ELR (cell line): ENCODE results near the gene WASL.
A peak's percentile ranks its signal among the peaks of the same experiment; 100 is the strongest.
"Not testable (repeated sequence)": the region's sequence is repeated elsewhere in the genome, so short reads cannot be mapped to it uniquely, and the experiment has no call there.

Experiments used
- DNase-seq: peaks from one replicate; pipeline ENCODE4 v3.0.0-alpha.2; 2015; ENCODE audit warnings: low read depth

Gene WASL

DNA sequence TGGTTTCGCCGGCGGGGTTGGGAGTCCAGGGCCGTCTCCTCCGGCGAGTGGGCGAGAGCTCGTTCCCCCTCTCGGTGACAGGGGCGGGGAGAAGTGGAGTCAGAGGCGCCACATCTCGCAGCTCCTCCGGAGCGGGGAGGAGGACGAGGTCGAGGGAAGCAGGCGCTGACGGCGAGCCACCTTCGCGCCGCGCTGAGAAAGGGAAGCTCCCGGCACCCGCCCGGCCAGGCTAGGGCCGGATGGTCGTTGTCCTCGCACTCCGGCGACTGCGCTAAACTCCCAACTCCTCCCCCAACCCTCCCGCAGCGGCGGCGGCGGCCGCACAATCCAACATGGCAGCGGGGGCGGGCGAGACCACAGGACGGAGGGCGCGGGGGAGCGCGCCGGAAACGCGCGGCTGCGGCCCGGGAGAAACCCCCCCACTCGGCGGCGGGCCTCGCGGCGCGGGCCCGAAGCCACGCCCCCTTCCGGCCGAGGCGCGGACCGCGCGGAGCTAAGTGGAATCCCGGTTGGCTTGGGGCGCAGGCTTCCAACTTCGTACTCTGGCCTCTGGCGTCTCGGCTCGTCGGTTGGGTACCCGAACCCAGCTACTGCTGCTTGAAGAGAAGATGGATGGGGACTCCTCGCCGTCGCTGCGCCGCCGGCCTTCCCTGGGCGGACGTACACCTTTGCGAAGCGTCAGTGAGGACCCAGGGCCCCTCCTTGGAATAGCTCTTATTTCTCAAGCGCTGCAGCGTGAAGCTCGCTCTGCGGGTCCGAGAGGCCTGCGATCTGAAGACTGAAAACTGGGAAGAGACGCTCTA, at the start of gene WASL:
TSS of gene WASL (minus strand) at position 270 of the 803 bp plus-strand sequence. CDS start at position 1, 269 bp downstream.
- DNase-seq, result peak; percentile 88

- DNase-seq, result peak; percentile 72
These were observed 49.1 kb upstream of the WASL start for GRCh38 chr7:123797673-123798531.

DNA sequence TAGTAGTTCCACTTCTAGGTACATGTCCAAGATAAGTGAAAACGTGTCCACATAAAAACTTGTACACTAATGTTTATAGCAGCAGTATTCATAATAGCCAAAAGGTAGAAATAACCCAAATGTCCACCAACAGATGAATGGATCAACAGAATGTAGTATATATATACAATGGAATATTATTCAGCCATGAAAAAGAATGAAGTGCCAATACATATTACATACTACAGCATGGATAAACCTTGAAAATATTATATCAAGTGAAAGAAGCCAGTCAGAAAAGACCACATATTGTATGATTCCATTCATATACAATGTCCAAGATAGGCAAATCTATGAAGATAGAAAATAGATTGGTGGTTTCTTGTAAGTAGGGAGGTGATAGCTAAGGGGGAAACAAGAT, 47.8 kb upstream of the WASL start:
- DNase-seq, result no peak

DNA sequence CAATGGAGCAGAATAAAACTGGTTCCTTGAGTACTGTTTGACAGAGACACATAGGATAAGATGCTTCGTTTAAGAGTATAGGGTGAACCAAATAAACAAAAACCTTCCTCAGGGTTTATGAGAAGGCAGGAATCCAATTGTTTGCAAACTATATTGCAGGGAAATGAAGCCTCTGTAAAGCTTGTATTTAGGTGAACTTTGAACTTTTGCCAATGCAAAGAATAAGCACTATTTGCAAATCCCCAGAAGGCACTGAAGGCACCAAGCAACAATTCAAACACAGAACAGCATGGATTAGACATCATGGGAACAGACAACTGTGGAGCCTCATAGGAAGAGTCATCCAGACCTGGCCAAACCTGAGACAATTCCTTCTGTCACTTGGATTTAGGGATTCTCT, 47.1 kb upstream of the WASL start:
- no peak for DNase-seq

DNA sequence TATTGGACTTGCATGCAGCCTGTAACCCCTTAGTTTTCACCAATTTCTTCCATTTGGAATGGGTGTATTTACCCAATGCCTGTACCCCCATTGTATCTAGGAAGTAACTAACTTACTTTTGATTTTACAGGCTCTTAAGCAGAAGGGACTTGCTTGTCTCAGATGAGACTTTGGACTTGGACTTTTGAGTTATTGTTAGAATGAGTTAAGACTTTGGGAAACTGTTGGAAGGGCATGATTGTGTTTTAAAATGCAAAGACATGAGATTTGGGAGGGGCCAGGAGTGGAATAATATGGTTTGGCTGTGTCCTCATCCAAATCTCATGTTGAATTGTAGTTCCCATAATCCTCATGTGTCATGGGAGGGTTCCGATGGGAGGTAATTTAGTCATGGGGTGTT, 46.3 kb upstream of the WASL start:
- DNase-seq, result not testable (repeated sequence)

- no peak for DNase-seq
These were observed 43.7 kb upstream of the WASL start for GRCh38 chr7:123792547-123792946.

DNA sequence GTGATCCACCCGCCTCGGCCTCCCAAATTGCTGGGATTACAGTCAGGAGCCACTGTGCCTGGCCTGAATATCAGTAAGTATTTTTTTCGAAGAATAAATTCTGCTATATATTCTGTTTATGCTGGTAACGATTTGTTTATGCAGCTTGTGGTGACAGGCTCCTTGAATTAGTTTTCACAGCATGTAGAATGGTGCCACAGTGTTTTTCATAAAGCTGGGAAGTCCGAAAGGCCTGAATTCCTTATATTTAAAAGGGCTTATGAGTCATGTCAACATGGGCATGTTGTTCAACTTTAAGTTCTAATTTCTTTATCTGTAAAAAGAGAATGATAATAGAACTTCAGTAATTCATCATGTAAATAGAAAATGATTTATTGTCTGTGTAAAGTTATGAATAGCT, 42.2 kb upstream of the WASL start:
- DNase-seq, result no peak

GRCh38 chr7:123789817-123790216, 41.0 kb upstream of the WASL start:
- DNase-seq, result no peak

- DNase-seq, result no peak
These were observed 40.5 kb upstream of the WASL start for GRCh38 chr7:123789206-123789784.

DNA sequence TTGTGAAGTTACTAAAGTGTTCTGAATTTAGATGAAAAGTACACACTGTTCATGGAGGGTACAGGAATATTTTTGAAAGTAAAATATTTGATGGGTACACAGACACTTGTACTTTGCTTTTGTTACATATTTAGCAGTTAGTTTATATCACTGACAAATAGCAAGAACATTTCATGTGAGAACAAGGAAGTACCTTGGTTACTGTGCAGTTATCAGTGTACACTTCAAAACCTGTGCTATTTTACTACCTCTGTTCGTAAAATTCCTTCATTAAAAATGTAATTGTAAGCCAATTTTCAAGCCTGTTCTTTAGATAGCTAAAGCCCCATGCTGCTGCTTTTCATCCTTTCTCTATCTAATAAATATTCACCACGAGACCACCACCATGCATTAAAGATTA, 39.8 kb upstream of the WASL start:
- DNase-seq, result no peak

DNA sequence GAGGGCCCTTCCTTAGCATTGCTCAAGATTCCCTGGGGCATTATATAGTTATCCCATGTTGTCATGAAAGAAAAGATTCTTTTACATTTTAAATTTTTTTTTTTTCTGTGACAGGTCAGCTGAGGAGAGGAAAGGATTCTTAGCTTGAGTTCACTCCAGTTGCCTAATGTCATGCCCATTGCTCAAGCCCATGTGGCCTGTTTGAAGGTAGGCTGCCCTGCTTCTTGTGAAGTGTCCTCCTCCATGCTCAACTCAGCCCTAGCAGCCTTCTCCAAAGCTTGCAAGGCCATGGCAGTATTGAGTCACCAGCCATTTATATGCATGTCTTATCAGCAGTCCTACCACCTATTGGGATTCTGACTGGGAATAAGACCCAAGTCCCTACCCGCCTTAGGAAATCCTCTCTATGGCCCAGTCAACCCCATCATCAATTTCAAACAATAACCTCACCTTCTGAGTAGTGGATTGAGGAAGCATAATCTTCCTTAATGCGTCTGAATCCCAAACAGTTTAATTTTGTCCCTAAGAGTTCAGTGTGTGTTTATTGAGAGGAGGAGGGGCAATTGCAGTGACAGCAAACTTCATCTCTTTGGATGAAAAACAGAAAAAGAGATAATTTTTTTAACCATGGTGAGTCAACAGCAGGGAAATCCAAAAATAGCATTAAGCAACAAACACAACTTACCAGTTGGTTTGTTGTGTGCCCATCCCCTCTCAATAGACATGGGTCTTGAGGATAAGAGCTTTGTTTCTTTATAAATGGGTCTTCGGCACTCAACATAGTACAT, 38.6 kb upstream of the WASL start:
- no peak for DNase-seq

- no peak for DNase-seq
These were observed 35.5 kb upstream of the WASL start for GRCh38 chr7:123784263-123784662.

DNA sequence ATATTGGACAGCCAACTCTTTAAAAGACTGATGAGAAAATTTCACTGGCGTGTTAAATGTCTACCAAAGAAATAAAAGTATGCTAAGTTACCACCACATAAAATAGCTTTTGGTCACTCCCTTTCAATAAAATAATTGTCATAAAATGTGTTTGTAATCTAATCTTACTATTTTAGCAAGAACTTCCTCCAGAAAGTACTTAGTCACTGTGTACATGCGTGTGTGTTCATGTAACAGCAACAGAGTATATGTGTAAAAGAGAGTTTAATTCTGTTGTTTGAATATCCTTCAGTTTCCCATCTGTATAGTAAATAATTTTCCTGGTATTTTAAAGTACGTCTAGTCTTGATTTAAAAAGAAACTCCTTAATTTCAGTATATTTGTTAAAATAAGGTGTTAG, 35.0 kb upstream of the WASL start:
- DNase-seq, result no peak

DNA sequence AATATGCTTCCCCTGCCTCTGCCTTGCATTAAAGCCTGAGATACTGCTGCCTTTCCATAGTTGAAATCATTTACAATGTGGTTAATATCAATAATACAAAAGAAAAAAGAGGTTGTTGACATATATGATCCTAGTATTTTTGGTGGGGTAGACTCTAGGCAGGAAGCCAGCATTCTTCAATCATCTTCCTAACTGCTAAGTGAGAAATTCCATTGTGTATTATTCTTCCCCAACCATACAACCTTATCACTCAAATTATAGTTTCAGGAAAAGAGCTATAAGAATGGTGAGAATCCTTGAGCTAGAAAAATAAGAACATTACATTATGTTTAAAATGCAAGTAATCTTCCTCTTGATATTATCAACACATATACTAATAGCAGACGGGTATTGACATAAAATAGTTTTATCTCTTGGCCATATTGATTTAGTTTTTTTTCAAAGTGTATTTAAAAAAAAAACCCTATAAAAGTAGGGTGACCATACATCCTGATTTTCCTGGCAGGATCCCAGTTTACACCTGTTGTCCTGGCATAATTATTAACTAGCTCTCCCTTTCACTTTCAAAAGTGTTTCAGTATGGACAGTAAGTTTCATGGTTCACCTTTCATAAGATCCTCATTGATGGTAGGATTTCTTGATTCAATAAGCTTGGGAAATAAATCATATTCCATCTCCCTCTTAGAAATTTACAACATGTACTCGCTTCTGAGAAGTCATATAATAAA, 33.4 kb upstream of the WASL start:
- no peak for DNase-seq

DNA sequence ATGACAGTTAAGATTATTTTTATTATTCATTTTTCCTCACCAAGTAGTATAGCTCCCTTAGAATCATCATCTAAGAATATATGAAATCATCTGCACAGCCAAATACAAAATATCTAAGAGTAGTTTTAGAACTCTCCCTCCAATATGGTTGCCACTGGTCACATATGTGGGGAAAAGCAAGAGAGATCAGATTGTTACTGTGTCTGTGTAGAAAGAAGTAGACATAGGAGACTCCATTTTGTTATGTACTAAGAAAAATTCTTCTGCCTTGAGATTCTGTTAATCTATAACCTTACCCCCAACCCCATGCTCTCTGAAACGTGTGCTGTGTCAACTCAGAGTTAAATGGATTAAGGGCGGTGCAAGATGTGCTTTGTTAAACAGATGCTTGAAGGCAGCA, 31.7 kb upstream of the WASL start:
- not testable (repeated sequence) for DNase-seq

GRCh38 chr7:123774496-123774895, 25.7 kb upstream of the WASL start:
- no peak for DNase-seq

GRCh38 chr7:123773481-123773880, 24.7 kb upstream of the WASL start:
- no peak for DNase-seq

GRCh38 chr7:123772652-123773051, 23.8 kb upstream of the WASL start:
- no peak for DNase-seq

DNA sequence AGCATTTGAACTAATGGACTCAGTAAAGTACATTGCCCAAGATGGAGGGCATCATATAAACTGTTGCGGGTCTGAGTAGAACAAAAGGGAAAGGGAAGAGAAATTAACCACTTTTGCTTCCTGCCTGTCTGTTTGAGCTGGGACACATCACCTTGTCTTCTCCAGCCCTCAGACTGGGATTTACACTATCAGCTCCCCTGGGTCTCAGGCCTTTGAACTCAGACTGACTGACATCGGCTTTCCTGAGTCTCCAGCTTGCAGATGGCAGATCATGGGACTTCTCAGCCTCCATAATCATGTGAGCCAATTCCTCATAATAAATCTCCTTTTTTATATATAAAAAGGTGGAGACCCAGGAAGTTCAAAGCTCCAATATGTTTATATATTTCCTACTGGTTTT, 23.0 kb upstream of the WASL start:
- DNase-seq, result no peak

DNA sequence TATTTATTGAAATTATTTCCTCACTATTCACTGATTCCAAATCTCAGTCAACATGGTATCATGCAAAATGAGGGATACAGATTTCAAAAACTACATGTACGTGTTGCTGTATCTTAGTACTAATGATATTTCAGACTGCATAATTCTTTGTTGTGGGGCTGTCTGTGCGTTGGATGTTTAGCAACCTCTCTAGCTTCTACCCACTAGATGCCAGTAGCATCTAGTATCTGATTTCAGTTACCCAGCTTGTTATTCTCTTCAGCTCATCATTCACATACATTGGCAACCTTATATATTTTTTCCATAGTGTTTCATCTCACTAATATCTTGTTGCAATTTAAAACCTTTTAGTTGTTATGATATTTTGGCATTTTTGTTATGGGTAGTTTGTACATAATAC, 22.5 kb upstream of the WASL start:
- DNase-seq, result no peak

- DNase-seq, result peak; percentile 66
These were observed 21.6 kb upstream of the WASL start for GRCh38 chr7:123770378-123770777.
